Measurements from ENCODE around the gene VSIR.
A peak's percentile ranks its signal among the peaks of the same experiment; 100 is the strongest.

Gene VSIR

DNA sequence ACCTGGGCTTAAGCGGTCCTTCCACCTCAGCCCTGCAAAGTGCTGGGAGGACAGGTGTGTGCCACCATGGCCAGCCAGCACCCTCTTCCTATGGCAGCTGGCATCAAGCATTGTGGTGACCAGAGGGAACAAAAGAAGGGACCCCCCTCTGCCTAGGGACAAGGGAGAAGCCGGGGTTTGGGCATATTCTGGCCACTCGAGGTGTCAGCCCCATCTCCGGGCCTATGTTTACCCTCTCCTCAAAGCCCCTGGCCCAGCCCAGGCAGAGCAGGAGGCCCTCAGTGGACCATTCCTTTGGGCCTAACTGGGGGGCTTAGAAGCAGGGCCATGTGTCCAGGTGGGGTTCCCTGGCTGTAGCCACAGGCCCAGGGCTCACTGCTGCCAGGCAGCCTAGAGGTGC lies 23.9 kb downstream of the VSIR start:
- no peak for DNase-seq (ENCODE audit: extremely low read depth in 1 of 2, low read depth in 1 of 2)

DNA sequence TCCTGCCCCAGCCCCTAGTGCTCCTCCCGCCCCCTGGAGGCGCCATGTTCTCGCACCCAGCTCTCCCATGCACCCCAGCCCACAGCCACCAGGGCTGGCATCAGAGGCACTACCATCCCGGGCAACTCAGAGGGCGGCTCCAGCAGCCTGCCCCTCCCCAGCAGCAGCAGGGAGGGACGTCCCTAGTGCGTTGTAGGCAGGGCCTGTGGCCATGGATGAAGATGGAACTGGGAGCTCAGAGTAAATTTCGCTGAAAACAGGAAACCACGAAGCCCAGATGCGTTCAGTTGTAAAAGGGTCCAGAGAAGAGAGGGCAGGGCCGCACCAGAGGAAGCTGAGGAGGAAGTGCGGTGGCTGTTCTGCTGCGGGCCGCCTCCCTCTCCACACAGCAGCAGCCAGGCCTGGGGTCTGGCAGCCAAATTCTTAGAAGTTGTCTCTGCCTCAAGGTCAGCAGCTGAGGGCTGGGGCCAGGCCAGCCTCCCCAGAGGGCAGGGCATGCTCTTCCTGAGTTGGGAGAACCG lies 24.6 kb downstream of the VSIR start:
- DNase-seq (ENCODE audit: extremely low read depth in 1 of 2, low read depth in 1 of 2) = peak; percentile 67 to 77

DNA sequence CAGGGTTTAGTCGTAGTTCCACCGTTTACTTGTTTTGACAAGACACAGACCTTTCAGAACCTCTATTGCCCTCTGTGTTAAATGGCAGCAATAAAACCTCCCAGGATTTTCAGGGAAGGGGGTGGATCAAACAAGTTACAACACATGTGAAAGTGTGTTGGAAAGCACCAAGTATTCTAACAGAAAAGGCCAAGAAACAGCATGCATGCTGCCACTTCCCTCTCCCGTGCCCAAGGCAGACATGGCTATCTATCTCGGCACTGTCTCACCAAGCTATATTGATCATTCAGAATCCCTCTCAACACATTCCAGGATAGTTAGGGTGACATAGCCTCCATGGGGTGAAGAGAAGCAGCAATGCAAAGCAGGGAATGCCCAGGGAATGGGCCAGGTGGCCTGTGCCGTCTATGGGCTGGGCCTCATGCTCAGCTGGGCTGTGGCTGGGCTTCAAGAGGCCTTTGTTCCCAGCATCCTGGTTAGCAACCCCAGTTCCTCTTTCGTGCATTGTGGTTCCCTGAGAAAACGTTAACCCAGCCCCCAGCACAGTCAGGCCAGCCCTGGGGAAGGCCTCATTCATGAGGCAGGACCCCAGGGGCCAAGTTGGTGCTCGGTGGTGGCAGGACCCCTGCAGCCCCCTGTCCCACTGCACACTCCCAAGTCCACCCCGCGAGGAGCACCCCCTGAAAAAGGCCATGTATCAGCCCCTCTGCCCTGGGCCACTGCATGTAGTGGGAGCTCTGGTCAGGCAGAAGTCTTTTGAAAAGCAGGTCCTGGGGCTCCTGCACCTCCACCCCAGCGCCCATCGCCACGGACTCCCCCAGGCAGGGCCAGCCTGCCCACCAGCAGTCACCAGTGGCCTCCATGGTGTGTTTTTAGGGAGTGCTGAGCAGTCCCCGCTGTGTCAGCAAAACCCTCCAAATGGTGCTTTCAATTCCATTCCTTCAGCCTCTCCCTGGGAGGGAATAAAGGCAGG lies 25.5 kb downstream of the VSIR start:
- DNase-seq (ENCODE audit: extremely low read depth in 1 of 2, low read depth in 1 of 2) = no peak

DNA sequence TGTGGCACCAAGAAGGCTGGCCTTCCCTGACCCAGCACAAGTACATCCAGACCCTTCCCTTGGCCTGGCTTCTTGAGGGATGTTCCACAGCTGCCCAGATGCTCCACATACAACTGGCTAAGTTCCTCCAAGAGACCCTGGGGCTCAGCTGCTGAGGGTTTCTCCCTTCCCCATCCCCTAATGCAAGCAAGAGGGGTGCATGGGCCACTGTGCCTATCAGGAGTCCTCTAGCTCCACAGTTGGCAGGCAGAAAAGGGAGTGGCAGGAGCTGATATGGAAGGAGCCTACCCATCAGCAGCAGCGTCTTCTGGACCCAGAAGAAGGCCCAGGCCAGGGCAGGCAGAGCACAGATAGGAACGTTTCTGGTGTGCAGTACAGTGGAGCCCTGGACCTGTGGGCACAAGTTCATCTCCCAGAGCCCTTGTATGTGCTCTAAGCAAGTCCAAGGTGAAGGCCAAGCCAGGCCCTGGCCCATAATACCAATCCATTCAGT lies 26.2 kb downstream of the VSIR start:
- no peak for DNase-seq (ENCODE audit: extremely low read depth in 1 of 2, low read depth in 1 of 2)

DNA sequence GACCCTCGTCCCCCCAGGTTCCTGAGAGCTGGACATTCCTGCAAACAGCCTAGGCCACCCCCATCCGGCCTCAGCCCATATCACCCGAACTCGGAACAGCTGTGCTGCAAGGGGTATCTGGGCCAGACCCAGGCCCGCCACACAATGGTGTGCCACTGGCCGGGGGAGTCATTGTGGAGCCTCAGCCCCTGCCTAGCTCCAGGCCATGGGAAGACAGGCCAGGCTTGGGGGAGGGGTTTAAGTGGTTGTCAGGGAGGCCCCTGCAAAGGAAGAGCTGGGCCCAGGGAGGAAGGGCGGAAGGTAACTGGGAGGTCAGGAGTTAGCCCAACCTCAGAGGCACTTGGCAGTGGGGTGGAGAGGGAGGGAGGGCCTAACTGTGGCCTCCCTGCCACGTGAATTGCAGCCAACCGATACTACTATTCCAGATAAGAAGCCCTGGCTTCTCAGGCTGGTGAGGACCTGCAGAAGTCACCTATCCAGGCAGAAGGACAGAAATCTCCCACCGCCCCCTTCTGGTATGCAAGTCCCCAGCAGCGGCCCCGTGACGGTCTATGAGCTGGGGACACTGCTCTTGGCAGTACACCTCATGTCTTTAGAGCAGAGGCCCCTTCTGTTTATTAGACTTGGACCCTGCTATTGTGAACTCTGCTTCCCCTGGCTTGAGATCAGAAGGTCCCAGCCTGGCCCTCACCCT lies 26.8 kb downstream of the VSIR start:
- no peak for DNase-seq (ENCODE audit: extremely low read depth in 1 of 2, low read depth in 1 of 2)

DNA sequence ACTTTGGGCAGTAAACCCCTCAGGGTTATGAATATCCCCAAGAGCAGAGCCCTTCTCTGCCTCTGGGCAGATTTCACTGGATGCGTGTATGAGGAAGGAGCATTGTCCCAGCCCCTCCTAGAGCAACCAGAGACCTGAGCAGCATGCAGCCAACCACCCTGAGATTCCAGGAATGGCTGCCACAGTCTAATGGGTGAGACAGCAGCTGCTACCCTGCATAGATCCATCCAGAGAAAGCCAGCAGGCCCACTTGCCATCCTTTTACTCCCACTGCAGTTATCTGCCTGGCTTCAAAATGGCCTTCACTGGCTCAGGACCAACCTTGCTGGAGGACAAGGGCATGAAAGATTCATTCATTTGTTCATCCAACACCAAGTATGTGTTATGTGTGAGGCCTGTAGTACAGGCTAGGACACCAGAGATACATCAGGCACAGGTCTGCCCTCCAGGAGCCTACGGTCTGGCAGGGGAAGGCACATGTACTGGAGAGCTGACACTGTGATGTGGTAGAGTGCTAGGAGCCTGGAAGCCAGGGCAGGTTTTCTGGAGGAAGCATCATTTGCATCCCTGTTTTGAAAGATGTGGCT lies 27.6 kb downstream of the VSIR start:
- no peak for DNase-seq (ENCODE audit: extremely low read depth in 1 of 2, low read depth in 1 of 2)

DNA sequence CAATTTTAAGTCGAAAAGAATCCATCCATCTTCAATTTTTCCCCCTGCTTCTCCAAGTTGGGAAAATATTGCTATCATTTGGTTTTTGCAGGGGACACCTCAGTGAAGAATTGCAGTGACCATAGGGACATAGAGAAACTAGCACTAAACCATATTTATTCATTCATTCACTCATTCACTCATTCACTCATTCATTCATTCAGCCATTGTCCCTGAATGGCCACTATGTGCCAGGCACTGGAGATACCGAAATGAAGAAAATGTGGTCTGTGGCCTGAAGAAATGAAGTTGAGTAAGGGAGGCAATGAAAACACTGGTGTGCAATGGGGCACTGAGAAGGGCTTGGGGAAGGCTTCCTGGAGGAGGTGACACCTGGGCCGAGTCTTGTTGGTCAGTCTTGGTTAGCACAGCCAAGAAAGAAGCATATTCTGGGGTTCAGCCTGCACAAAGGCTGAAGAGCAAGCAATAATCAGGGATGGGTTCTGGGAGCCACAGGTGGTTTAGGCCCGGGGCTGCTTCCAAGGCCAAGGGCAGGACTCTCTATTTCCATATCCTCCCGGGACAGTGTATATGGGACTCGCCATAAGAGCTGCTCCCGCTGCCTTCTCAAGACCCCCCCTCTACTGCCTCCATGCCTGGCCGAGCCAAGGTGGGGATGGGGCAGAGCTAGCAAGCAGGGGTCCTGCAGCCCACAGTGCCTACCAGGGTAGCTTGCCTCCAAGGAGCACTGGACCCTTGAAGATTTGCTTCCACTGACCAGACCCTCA lies 28.2 kb downstream of the VSIR start:
- DNase-seq (ENCODE audit: extremely low read depth in 1 of 2, low read depth in 1 of 2) = no peak

DNA sequence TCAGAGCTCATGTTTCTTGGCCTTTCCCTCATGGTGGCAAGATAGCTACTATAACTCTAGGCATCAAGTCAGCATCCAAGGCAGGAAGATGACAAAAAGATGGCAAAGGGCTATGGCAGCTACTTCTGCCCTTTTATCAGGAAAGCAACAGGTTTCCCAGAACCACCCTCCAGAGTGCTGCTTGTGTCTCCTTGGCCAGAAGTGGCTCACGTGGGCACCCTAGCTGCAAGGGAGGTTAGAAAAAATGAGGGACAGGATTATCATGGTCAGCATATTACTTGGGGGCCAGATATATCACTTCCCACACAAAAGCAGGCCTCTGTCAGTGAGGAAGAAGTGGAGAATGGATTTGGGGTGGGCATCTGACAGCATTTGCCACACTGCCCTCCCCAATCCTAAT lies 29.5 kb downstream of the VSIR start:
- DNase-seq (ENCODE audit: extremely low read depth in 1 of 2, low read depth in 1 of 2) = no peak

DNA sequence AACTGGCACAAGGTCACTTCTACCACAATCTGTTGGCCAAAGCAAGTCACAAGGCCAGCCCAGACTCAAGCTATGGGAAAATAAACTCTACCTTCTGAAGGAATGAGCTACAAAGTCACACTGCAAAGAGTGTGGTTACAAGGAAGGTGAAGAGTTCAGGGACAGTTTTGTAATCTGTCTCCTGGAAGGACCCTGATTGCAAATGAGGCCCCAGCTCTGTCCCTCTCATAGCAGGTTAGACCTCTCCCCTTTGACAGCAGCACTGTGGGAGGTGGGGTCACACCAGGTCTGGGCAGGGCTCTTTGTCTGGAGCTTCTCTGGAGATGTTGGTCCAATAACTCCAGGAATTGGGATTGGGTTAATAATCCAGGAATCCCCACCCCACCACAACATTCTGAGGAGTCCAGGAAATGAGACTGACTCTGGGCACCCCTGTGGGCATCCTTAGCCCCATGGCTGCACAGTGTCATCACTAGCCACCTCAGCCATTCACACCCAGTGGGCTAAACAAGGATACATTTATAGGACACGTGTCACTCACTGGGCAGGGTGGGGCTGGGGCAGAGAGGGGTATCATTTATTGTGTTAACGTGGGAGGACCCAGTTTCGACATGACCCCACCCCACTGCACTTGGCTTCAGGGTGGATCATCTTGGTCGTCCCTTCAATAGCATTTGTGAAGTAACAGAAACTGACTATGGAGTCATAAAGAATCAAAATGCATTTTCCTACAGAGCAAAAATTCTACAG lies 30.1 kb downstream of the VSIR start:
- DNase-seq (ENCODE audit: extremely low read depth in 1 of 2, low read depth in 1 of 2) = no peak

DNA sequence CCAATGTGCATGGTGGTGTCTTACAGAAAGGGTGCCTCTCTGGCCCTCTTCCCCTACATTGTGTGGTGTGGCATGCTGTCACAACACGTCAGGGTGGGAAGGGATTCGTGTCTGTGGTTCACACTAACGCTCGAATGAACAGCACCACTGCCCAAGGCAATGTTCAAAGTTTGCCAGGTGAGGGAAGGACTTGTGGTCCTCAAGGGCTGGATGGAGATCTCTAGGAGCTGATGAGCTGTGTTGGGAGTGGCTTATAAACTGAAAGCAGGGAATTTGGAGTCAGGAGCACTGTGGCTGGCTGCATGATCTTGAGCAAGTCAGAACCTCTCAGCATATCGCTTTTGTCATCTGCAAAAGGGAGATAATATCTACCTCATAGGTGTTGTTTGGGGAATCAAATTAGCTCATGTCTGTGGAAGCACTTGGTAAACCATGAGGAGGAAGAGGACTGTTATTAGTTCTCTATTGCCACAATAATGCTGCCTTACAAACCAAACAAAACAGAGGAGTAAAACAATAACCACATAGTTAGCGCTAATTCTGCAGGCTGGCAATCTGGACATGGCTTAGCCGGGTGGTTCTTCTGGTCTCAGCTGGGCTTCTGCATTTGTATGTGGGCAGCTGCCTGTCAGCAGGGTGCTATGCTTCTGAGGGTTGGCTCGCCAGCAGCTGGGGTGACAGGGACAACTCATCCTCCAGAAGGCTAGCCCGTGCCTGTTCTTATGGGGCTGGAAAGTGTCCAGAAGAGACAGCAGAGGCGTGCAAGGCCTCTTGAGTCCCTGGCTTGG lies 30.8 kb downstream of the VSIR start:
- DNase-seq (ENCODE audit: extremely low read depth in 1 of 2, low read depth in 1 of 2) = no peak

DNA sequence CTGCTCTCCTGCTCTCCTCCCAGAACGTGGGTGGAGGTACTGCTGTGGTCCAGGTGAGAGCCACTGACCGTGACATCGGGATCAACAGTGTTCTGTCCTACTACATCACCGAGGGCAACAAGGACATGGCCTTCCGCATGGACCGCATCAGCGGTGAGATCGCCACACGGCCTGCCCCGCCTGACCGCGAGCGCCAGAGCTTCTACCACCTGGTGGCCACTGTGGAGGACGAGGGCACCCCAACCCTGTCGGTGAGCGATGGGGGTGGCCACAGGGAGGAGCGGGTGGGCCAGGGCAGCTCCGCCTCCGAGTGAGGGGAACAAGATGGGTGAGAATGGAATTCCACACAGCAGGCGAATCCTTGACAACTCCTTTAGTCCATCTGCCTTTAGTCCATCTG lies 31.6 kb downstream of the VSIR start:
- no peak for DNase-seq (ENCODE audit: extremely low read depth in 1 of 2, low read depth in 1 of 2)

DNA sequence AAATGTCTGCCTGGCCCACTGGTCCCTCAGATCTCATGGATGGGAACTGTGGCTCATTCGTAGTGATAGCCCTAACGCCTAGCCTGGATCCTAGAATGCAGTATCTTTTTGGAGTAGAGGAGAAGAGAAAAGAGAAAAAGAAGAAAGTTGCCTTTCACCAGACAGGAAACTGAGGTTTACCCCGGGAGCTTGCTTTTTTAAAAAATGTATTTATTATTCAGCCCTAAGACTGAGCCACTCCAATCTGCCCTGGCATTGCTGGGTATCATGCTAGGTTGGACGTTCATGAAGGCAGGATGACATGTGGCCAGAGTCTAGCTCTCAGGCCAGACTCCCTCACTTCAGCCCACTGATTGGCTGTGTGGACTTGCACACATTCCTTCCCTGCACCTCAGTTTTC lies 32.3 kb downstream of the VSIR start:
- no peak for DNase-seq (ENCODE audit: extremely low read depth in 1 of 2, low read depth in 1 of 2)

DNA sequence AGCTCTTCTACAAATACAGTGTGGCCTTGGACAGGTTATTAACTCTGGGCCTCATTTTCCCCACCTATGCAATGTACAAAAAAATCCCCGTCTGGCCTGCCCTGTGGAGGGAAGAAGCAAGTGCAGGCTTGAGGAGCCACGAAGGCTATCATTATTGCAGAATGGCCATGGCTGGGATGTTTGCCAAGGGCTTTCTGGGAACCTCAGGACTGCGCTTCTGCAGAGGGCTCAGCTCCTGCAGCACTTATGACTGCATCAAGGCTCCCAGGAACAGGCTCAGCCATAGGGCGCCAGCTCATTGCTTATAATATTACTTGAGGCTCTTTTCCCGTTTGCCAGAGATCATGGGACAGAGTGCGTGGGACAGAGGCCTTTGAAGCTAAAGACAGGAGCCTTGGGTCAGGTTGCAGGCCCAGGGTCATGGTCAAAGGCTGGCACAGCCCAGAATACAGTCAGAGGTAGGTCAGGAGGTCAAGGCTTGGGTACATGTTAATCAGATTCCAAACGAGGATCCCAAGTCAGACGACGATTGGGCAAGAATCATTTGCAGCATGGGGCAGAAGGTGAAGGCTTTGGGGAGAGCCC lies 33.2 kb downstream of the VSIR start:
- no peak for DNase-seq (ENCODE audit: extremely low read depth in 1 of 2, low read depth in 1 of 2)

DNA sequence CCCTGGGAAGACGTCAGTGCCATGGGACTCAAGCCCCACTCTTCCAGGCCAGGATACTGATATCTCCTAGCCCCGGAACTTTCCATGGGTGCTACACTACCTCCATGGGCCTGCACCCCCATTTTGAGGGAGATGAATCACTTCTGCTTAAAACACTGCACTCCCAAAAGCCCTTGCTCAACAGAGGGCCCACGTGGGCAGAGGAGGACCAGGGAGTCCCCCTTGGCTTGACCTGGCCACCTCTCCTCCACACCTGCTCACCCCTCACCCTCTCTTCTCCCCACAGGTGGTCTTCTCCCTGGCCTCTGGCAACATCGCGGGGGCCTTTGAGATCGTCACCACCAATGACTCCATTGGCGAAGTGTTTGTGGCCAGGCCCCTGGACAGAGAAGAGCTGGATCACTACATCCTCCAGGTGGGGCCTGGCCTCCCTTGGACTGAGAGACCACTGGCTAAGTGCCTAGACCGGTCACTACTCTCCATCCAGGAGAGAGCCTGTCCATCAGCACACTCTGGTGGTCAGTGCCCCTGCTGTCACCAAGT lies 33.9 kb downstream of the VSIR start:
- no peak for DNase-seq (ENCODE audit: extremely low read depth in 1 of 2, low read depth in 1 of 2)

DNA sequence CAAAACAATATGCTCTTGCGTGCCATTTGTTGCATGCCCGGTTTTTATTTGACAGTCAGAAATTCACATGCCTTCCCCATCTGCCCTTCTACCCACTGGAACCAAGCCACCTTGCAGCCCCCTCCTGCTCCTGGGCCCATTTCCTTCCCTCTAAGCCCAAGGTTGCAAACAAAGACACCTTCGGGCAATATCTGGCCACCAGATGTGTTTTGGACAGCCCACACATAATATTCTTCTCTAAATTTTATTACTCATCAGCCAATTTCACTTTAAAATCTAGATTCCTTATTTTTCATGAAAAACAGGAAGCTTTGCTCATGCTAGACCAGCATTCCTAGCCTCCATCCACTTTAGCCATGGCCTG lies 35.5 kb downstream of the VSIR start:
- no peak for DNase-seq (ENCODE audit: extremely low read depth in 1 of 2, low read depth in 1 of 2)

DNA sequence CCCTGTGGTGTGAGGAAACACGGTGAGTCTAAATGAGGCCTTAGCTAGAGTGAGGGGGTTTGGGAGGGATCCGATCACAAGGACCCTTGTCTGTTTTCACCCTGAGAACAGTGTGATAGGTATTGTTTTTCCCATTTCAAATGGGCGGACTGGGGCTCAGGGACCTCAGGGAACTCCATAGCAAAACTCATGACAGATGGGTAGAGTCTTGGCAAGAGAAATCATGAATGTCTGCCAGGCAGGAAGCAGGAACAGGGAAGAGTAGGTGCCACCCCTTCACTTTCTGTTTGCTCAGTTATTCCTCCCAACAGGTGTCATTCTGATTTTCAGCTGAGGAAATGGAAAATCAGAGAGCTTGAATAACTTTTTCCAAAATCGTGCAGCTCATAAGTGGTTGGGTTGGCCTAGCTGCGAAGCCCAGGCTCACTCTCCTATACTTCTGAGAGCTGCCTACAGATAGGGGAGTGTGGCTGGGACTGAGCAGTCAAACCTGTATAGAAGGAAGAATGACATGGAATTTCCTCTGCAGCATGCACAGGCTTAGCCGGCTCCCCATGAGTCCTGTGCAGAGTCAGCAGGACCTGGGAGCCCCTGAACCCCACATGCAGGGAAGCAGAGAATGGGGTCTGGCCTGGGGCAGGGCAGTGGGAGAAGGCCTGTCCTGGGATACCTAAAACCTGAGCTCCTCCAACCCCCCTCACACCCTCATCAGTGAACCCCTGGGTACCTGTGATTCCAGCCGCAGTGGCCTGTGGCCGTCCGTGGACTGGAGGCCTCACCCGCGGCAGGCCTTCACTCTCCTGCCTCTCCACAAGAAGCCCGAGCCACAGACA lies 36.1 kb downstream of the VSIR start:
- DNase-seq (ENCODE audit: extremely low read depth in 1 of 2, low read depth in 1 of 2) = no peak

DNA sequence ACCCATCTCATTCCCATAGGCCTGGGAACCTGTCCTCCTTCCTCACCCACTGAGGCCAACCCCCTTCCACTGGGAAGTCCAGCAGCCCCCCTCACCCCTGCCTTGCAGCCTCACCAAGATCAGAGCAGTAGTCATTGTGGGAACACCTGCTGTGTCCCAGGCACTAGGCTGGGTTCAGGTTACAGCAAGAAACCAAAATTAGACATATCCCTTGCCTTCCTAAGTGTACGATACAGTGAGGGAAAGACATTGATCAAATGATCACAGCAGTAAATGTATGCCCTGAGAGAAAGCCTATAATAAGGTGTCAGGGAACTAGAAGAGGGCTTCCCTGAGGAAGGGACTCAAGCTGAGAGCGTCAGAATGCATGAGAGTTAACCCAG lies 36.8 kb downstream of the VSIR start:
- DNase-seq (ENCODE audit: extremely low read depth in 1 of 2, low read depth in 1 of 2) = no peak
